OCI-LY3 (cell line): ENCODE data around the gene PIP5K1C.
"Not testable (repeated sequence)": the region's sequence is repeated elsewhere in the genome, so short reads cannot be mapped to it uniquely, and the experiment has no call there.

ENCODE experiments used
- H2AFZ ChIP-seq: fragments of 200-600, 300-600 bp; shearing (Covaris generic); 2 replicates; pipeline ENCODE4 v1.6.0; 2014; ENCODE audit warnings: antibody characterized with exemption, low read depth, low read length
- H3K27ac ChIP-seq: fragments of 200-600, 300-600 bp; sonication (generic); 2 replicates; pipeline ENCODE4 v1.5.1; 2014; ENCODE audit warnings: mild to moderate bottlenecking, low read length, moderate library complexity, mixed read lengths
- H3K27me3 ChIP-seq: fragments of 200-600, 300-600 bp; sonication (generic); 2 replicates; pipeline ENCODE4 v1.6.1; 2014; ENCODE audit warnings: low read depth, low read length, mixed read lengths
- H3K36me3 ChIP-seq: fragments of 200-600, 300-600 bp; sonication (generic); replicated peaks from 2 replicates; pipeline ENCODE3; 2014; ENCODE audit warnings: low read depth, low read length, mixed read lengths
- H3K4me1 ChIP-seq: fragments of 300-600, 200-600 bp; sonication (generic); 2 replicates; pipeline ENCODE4 v1.6.1; 2014; ENCODE audit warnings: low read length, mixed read lengths
- H3K4me2 ChIP-seq: fragments of 200-600, 300-600 bp; sonication (generic); 2 replicates; pipeline ENCODE4 v1.6.1; 2014; ENCODE audit warnings: low read length, mixed read lengths
- H3K4me3 ChIP-seq: fragments of 300-600, 200-600 bp; sonication (generic); 2 replicates; pipeline ENCODE4 v1.5.1; 2014; ENCODE audit warnings: antibody characterized with exemption, mild to moderate bottlenecking, low read length, moderate library complexity
- H3K79me2 ChIP-seq: fragments of 300-600, 200-600 bp; shearing (Covaris generic); 2 replicates; pipeline ENCODE4 v1.6.1; 2014; ENCODE audit warnings: mild to moderate bottlenecking, low read length, mixed read lengths
- H3K9ac ChIP-seq: fragments of 300-600, 200-600 bp; shearing (Covaris generic); 2 replicates; pipeline ENCODE4 v1.6.0; 2014; ENCODE audit warnings: mild to moderate bottlenecking, low read length, moderate library complexity
- H3K9me3 ChIP-seq: fragments of 200-600, 300-600 bp; shearing (Covaris generic); 2 replicates; pipeline ENCODE4 v1.6.1; 2014; ENCODE audit warnings: low read length, mixed read lengths; ENCODE audit not compliant: insufficient read depth
- H4K20me1 ChIP-seq: fragments of 200-600, 300-600 bp; sonication (generic); 2 replicates; pipeline ENCODE4 v1.6.1; 2016; ENCODE audit warnings: low read length, mixed read lengths; ENCODE audit not compliant: insufficient read depth
- CTCF ChIP-seq: fragments of 200-600, 300-600 bp; sonication (generic); IDR thresholded peaks from 2 replicates; pipeline ENCODE4 v1.5.1; 2014; ENCODE audit warnings: antibody characterized with exemption, low read length, low read depth
- EZH2phosphoT487 ChIP-seq: fragments of 200-600 bp; shearing (Covaris generic); IDR thresholded peaks from 2 replicates; pipeline ENCODE4 v1.6.1; 2018; ENCODE audit warnings: antibody characterized with exemption, mixed run types, low read depth

Gene PIP5K1C

GRCh38 chr19:3586707-3587346 is 113.4 kb downstream of the PIP5K1C start:
- Histone ChIP-seq H3K9me3 (no peaks in the 10 kb centered on the region), H3K36me3 (no peaks in the 10 kb centered on the region), H3K4me1 (no peaks in the 10 kb centered on the region), H3K27ac (no peak overlapping the region), H4K20me1 (no peaks in the 10 kb centered on the region), H3K79me2 (no peaks in the 10 kb centered on the region), H3K4me3 (no peak overlapping the region), H2AFZ (no peak overlapping the region), H3K9ac (no peak overlapping the region), H3K27me3 (no peaks in the 10 kb centered on the region), H3K4me2 (no peak overlapping the region)
- TF ChIP-seq CTCF (no peak), EZH2phosphoT487 (no peak)

- H3K36me3 ChIP-seq, result no peaks in the 10 kb centered on the region
- no peaks in the 10 kb centered on the region for H3K27me3 ChIP-seq
- no peaks in the 10 kb centered on the region for H3K79me2 ChIP-seq
- TF ChIP-seq EZH2phosphoT487 (no peak), CTCF (peak; percentile 60)
- H3K9ac ChIP-seq, result no peak overlapping the region
- H3K4me2 ChIP-seq, result no peak overlapping the region
- no peaks in the 10 kb centered on the region for H4K20me1 ChIP-seq
- H3K4me3 ChIP-seq, result no peak overlapping the region
- no peak overlapping the region for H2AFZ ChIP-seq
- no peak overlapping the region for H3K27ac ChIP-seq
- H3K9me3 ChIP-seq, result no peaks in the 10 kb centered on the region
- H3K4me1 ChIP-seq, result no peaks in the 10 kb centered on the region
These were observed 114.1 kb downstream of the PIP5K1C start for GRCh38 chr19:3586127-3586626.

GRCh38 chr19:3585301-3586126 is 114.8 kb downstream of the PIP5K1C start, which contains the start of gene GIPC3:
Gene GIPC3 (plus strand): TSS chr19:3585478. CDS start chr19:3585598, 120 bp downstream.
- no peak within 1 kb of the TSS for H2AFZ ChIP-seq
- no peaks in the 10 kb centered on the region for H3K4me1 ChIP-seq
- no peak within 1 kb of the TSS for H3K4me3 ChIP-seq
- TF ChIP-seq EZH2phosphoT487, result no peak
- TF ChIP-seq CTCF, result no peak
- no peaks in the 10 kb centered on the region for H3K79me2 ChIP-seq
- no peak within 1 kb of the TSS for H3K9ac ChIP-seq
- H3K4me2 ChIP-seq, result no peak within 1 kb of the TSS
- H3K36me3 ChIP-seq, result no peaks in the 10 kb centered on the region
- no peak within 1 kb of the TSS for H3K27ac ChIP-seq
- H4K20me1 ChIP-seq, result no peaks in the 10 kb centered on the region
- H3K27me3 ChIP-seq, result no peaks in the 10 kb centered on the region
- no peaks in the 10 kb centered on the region for H3K9me3 ChIP-seq

GRCh38 chr19:3584036-3584802 is 116.0 kb downstream of the PIP5K1C start:
- H2AFZ ChIP-seq, H3K27me3 ChIP-seq, H3K4me2 ChIP-seq, H3K36me3 ChIP-seq, H3K9me3 ChIP-seq, H3K79me2 ChIP-seq, H4K20me1 ChIP-seq, H3K9ac ChIP-seq, H3K27ac ChIP-seq, H3K4me1 ChIP-seq, H3K4me3 ChIP-seq: not testable (repeated sequence)

GRCh38 chr19:3581792-3582191 is 118.5 kb downstream of the PIP5K1C start:
- not testable (repeated sequence) for H4K20me1 ChIP-seq, H3K9ac ChIP-seq, H3K4me3 ChIP-seq, H3K4me1 ChIP-seq, H3K27me3 ChIP-seq, H3K27ac ChIP-seq, H3K36me3 ChIP-seq, H3K9me3 ChIP-seq, H2AFZ ChIP-seq, H3K4me2 ChIP-seq, H3K79me2 ChIP-seq
